LNCaP clone FGC (cell line): ENCODE results near the gene CARD18.
"Not testable (repeated sequence)": the region's sequence is repeated elsewhere in the genome, so short reads cannot be mapped to it uniquely, and the experiment has no call there.

Experiments used
- DNase-seq: peaks from one replicate; pipeline ENCODE4 v3.0.0-alpha.2; 2011; ENCODE audit warnings: low read depth
- H3K4me3 ChIP-seq: 2 replicates; pipeline ENCODE4 v1.5.1; 2011; ENCODE audit warnings: mild to moderate bottlenecking, low read depth, low read length, control low read depth
- TF ChIP-seq, protein P1 (sequence below): IDR thresholded peaks from 2 replicates; pipeline ENCODE4 v1.5.1; 2012; ENCODE audit warnings: mild to moderate bottlenecking; ENCODE audit not compliant: control insufficient read depth, insufficient read depth; ENCODE audit errors: extremely low read depth

Gene CARD18

DNA sequence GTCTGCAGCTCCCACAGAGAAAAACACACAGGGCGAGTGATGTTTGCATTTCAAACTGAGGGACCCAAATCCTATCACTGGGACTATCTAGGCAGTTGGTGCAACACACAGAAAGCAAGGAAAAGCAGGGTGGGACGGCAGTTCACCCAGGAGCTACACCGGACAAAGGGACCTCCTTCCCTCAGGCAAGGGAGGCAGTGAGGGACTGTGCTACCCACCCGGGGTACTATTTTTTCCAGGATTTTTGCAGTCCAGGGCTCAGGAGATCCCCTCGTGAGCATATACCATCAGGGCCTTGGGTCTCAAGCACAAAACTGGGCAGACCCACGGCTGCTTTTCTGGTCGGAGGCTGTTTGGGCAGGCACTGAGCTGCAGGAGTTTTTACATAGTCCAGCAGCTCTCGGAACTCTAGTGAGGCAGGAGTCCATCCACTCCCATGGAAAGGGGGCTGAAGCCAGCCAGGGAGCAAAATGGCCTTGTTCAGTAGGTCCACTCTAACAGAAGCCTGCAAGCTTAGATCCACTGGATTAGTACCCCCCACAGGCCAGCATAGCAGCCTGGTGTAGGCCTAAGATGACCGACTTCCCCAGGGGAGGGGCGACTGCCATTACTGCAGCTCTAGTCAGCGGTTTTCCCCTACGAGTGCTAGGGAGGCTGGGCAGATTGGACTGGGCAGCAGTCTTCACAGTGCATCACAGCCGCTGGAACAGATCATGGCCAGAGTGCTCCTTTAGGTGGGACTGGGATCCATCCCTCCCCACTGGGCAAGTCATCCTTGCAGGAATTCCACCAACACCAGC is 28.2 kb downstream of the CARD18 start:
- DNase-seq, result no peak
- TF ChIP-seq, protein P1, sequence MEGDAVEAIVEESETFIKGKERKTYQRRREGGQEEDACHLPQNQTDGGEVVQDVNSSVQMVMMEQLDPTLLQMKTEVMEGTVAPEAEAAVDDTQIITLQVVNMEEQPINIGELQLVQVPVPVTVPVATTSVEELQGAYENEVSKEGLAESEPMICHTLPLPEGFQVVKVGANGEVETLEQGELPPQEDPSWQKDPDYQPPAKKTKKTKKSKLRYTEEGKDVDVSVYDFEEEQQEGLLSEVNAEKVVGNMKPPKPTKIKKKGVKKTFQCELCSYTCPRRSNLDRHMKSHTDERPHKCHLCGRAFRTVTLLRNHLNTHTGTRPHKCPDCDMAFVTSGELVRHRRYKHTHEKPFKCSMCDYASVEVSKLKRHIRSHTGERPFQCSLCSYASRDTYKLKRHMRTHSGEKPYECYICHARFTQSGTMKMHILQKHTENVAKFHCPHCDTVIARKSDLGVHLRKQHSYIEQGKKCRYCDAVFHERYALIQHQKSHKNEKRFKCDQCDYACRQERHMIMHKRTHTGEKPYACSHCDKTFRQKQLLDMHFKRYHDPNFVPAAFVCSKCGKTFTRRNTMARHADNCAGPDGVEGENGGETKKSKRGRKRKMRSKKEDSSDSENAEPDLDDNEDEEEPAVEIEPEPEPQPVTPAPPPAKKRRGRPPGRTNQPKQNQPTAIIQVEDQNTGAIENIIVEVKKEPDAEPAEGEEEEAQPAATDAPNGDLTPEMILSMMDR, result no peak
- H3K4me3 ChIP-seq, result no peak overlapping the region

DNA sequence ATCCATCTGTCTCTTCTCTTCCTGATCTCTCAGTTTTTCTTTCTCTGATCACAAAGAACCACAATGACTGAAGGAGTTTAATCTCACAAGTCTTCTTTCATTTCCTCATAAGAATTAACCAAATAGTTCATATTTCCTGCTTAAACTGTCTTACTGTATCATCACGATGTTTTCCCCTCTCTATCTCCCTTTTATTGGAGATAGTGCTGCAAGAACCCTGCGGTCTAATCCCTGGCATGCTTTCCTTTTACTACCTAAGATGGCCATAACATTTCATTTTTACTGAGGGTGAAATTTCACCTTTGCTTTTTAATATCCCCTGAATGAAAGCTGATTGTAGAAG is 28.9 kb downstream of the CARD18 start:
- no peak overlapping the region for H3K4me3 ChIP-seq
- no peak for DNase-seq
- TF ChIP-seq, protein P1, result no peak

DNA sequence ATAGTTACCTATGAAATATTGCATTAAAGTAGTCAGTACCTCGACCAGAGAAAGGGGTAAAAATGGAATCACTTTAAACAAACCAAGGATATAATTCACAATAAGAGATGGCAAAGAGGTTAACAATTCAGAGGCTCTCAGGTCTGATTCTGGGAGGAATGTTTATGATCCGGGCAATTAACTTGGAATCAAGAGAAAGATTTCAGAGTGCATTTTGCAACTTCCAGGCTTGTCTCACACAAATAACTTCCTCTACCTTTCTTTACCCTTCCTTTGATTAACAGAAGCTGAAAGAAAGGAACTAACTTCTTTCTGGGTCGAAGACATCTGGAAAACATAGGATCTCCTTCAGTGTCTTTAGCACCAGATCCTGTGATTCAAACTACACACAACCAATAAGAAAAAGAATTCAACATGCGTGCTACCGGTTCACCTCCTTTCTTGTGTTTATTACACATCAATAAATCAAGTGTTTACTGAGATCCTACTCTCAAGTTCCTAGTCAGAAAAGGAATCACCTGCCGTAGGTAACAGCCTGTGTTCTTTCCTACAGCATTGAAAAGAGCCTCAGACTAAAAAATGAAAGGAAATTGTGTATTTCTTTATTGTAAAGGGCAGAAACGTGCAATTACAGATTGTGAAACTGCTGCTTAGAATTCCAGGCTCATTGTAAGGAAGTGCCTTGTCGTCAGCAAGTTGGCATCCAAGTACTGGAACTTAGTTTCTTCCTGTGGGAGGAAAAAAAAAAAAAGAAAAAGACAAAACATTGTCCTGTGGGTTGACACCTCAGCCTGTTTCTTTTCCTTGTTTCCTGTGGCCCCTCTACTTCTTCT is 29.5 kb downstream of the CARD18 start:
- no peak for DNase-seq
- TF ChIP-seq, protein P1, result no peak
- H3K4me3 ChIP-seq, result no peak overlapping the region

DNA sequence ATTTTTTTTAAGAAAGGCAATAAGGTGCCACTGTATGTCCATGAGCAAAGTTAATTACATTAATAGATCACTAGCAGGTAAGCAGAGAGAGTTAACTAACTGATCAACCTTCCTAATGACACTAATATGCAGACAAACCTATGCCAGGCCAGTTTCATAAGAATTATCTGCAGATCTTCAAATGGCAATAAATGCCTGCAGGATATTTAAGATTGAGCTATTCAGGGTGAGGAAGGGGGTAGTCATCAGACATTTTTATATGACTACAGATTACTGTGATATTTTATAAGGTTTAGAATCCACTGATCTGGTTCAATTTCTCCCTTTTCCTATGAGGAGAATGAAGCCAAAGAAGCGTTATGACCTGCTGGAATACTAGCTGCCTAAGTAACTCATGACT is 30.2 kb downstream of the CARD18 start:
- TF ChIP-seq, protein P1, result no peak
- no peak overlapping the region for H3K4me3 ChIP-seq
- no peak for DNase-seq

DNA sequence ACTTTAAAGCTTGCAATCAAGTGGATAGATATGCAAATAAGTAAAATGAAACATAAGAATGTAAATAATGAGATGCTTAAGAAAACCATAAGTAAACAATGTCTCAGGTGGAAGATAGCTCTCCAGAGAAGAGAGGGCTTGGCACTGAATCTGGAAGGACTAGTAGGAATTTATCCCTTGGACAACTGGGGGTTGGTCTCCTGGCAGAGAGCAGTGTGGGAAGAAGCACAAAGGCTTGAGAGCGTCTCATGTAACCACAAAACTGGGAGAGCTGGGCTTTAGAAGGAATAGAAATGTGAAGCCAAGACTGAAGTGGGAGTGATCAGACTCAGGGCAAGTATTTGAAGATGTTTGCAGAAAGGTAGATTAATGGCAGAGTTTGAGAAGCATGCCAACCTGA is 31.3 kb downstream of the CARD18 start:
- DNase-seq, result no peak
- no peak overlapping the region for H3K4me3 ChIP-seq
- TF ChIP-seq, protein P1, result no peak

DNA sequence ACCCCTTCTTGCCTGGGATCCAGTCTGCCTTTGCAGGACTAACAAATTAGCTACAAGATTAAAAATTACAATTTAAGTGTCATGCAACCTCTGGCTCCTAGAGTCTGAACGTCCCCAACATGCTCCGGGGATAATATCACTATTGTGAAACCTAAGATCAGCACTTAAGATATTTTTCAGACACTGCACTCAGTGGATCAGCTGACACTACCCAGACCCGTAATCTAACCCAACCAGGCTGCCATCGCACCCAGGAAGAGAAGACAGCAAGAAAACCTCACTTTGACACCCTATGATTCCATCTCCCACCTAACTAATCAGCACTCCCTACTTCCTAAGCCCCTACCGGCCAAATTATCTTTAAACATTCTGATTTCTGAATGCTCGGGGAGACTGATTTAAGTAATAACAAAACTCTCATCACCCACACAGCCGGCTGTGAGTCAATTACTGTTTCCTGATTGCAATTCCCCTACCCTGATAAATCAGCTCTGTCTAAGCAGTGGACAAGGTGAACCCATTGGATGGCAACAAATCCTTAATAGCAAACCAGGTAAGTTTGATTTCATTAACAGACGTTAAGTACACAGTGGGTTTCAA is 32.2 kb downstream of the CARD18 start:
- not testable (repeated sequence) for DNase-seq

DNA sequence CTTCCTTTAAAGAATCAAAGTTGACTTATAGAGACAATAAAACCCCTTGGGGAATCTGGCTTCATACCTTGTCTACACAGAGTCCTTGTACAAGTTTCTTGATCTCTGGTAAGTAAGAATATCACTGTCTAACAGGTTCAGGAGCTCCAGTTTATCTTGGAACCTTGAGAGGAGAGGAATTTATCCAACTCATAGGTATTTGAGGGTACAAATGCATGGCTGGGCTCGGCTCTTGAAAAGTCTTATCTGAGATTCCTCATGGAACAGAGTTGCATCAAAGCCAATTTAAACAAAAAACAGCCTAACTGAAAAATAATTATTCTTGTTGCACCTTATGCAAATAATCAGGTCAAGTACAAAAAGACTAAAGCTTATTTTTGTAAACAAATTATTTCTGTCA is 33.4 kb downstream of the CARD18 start:
- TF ChIP-seq, protein P1, result no peak
- DNase-seq, result no peak
- H3K4me3 ChIP-seq, result no peak overlapping the region

More for the DNA sequence above, 32.2 kb downstream of the CARD18 start:
- not testable (repeated sequence) for H3K4me3 ChIP-seq
